NCI-H2081 treated with DMSO at 0.1 percent for 48 hours (cell line): ENCODE results near the gene OSBPL2.
A peak's percentile ranks its signal among the peaks of the same experiment; 100 is the strongest.

Source experiments
- DNase-seq: peaks from one replicate; lab custom pipeline; 2025; lab: John Stamatoyannopoulos, UW

Gene OSBPL2

DNA sequence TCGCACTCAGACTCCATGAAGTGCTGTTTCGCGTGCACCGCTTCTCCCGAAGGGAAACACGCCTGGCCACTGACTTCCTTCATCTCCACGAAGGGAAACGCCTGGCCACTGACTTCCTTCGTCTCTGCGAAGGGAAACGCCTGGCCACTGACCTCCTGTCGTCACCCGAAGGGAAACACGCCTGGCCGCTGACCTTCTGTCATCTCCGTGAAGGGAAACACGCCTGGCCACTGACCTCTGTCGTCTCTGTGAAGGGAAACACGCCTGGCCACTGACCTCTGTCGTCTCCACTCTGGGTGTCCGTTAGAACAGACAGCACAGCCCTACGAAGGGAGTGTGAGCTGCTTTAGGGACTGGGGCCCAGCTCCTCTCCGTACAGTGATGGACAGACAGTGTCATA lies 47.4 kb downstream of the OSBPL2 start:
- DNase-seq: no peak

- no peak for DNase-seq
These were observed 48.3 kb downstream of the OSBPL2 start for GRCh38 chr20:62286493-62287064.

DNA sequence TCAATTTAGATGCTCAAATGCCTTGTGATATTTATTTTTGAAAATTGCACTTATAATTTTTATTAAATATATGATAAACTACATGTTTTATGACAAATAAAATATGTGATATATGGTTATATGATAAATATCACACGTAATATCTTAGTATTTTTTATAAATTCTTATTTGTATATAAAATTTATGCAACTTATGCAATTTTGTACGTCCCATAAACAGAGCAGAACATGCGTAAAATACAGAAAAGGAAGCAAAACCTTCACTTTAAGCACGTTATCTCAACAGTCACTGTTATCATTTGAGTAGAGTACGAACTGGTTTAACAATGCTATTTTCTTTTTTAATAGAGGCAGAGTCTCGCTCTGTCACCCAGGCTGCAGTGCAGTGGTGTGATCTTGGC lies 48.8 kb downstream of the OSBPL2 start:
- DNase-seq: no peak

GRCh38 chr20:62287759-62288534 lies 49.6 kb downstream of the OSBPL2 start:
- no peak for DNase-seq

GRCh38 chr20:62288535-62289105 lies 50.3 kb downstream of the OSBPL2 start:
- no peak for DNase-seq

GRCh38 chr20:62289131-62289530 lies 50.8 kb downstream of the OSBPL2 start:
- DNase-seq: no peak

- no peak for DNase-seq
These were observed 51.6 kb downstream of the OSBPL2 start for GRCh38 chr20:62289898-62290297.

GRCh38 chr20:62291251-62292066 lies 53.1 kb downstream of the OSBPL2 start:
- no peak for DNase-seq

- no peak for DNase-seq
These were observed 53.8 kb downstream of the OSBPL2 start for GRCh38 chr20:62292108-62292507.

- DNase-seq: no peak
These were observed 54.9 kb downstream of the OSBPL2 start for GRCh38 chr20:62293111-62293784.

DNA sequence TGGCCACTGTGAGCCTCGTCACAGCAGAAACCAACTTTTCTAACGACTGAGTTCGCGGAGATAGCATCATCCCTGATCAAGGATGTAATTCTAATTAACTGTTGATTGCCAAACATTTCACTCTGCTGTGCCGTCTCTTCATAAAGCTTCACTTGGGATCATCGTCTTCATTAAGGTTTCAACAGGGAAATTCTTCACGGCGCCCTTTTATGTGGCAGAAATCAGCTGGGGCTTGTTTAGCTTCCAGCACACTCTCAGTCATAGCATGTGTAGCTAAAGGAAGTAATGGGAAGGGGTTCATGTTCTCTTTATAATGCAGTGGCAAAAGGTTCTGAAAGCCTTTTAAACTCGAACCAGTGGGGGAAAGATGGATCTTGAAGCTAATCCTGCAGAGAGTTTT lies 55.6 kb downstream of the OSBPL2 start:
- DNase-seq: no peak

GRCh38 chr20:62294516-62294915 lies 56.2 kb downstream of the OSBPL2 start:
- no peak for DNase-seq

- DNase-seq: no peak
These were observed 58.6 kb downstream of the OSBPL2 start for GRCh38 chr20:62296724-62297448.

GRCh38 chr20:62297449-62298227 lies 59.3 kb downstream of the OSBPL2 start:
- no peak for DNase-seq

- no peak for DNase-seq
These were observed 60.4 kb downstream of the OSBPL2 start for GRCh38 chr20:62298577-62299249.

DNA sequence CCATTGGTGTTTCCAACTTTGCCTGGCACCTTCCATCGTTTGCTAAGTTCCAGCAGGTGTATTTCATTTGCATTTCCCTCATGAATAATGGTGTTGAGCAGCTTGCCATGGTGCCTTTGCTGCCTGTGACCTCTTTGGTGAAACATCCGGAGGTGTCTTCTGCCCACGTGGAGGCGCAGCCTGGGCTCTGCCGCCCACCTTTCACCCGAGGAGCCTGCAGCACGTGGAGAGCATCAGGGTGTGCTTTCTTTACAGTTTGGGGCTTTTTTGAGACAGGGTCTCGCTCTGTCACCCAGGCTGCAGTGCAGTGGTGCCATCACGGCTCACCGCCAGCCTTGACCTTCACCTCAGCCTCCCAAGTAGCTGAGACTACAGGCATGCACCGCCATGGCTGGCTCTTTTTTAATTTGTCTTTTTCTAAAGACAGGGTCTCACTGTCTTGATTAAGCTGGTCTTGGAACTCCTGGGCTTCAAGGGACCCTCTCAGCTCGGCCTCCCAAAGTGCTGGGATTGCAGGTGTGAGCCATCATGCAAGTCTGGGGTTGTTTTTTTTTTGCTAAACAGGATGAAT lies 61.4 kb downstream of the OSBPL2 start:
- DNase-seq: no peak

- DNase-seq: no peak
These were observed 62.0 kb downstream of the OSBPL2 start for GRCh38 chr20:62300319-62300718.

GRCh38 chr20:62301111-62301668 lies 62.9 kb downstream of the OSBPL2 start:
- no peak for DNase-seq

DNA sequence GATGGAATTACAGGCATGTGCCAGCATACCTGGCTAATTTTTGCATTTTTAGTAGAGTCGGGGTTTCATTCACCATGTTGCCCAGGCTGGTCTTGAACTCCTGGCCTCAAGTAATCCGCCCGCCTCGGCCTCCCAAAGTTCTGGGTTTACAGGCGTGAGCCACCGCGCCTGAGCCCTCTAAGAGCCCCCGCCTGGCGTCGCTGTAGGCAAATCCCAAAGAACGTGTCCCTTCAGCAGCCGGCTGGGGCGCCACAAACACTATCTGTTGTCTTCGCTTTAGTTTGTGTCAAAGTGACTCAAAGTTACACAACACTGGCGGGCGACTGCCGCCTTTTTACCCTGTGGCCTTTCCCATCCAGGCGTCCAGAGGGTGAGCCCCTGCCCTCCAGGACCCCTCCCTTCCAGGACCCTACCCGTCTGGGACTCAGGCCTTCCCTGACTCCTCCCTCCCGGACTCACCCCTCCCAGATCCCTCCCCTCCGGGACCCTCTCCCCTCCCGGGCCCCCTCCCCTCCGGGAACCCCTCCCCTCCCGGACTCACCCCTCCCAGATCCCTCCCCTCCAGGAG lies 63.5 kb downstream of the OSBPL2 start:
- peak; percentile 57 for DNase-seq
